GM12873 (cell line): Measurements from ENCODE around the gene MITF.

Source experiments
- CTCF ChIP-seq: IDR thresholded peaks from 2 replicates; pipeline ENCODE4 v1.5.1; 2012; ENCODE audit warnings: low read depth, mild to moderate bottlenecking, moderate library complexity, low read length, control low read depth; ENCODE audit not compliant: insufficient read depth; ENCODE audit errors: missing control alignments

The MITF gene

GRCh38 chr3:69879051-69879450 lies 139.8 kb downstream of the MITF start:
- TF ChIP-seq CTCF: no peak

GRCh38 chr3:69880069-69880640 lies 140.9 kb downstream of the MITF start:
- no peak for TF ChIP-seq CTCF

GRCh38 chr3:69881051-69881450 lies 141.8 kb downstream of the MITF start:
- TF ChIP-seq CTCF: no peak

- no peak for TF ChIP-seq CTCF
Observed at GRCh38 chr3:69881756-69882428, 142.6 kb downstream of the MITF start.

- no peak for TF ChIP-seq CTCF
Observed at GRCh38 chr3:69882560-69882959, 143.3 kb downstream of the MITF start.

- no peak for TF ChIP-seq CTCF
Observed at GRCh38 chr3:69888040-69888942, 149.0 kb downstream of the MITF start.

GRCh38 chr3:69888943-69889315 lies 149.7 kb downstream of the MITF start:
- TF ChIP-seq CTCF: no peak
